Skin epidermis (tissue), 12 donors: ENCODE data around the gene TUT1.
A peak's percentile ranks its signal among the peaks of the same experiment; 100 is the strongest.
"Not testable (repeated sequence)": the region's sequence is repeated elsewhere in the genome, so short reads cannot be mapped to it uniquely, and the experiment has no call there.

Experiments
- H3K27ac ChIP-seq, 21 experiments: fragments of 200-600 bp; sonication (generic) in 11 of 21; one replicate each; pipeline ENCODE4 v1.5.0; 2020; ENCODE audit warnings: mild to moderate bottlenecking in 3 of 21, inconsistent platforms in 2 of 21, moderate library complexity in 2 of 21
- H3K4me3 ChIP-seq, 7 experiments: fragments of 200-600 bp; sonication (generic) in 2 of 7; one replicate each; pipeline ENCODE4 v1.5.0; 2020; ENCODE audit warnings: inconsistent platforms in 2 of 7, mild to moderate bottlenecking in 2 of 7, moderate library complexity in 1 of 7

The TUT1 gene

DNA sequence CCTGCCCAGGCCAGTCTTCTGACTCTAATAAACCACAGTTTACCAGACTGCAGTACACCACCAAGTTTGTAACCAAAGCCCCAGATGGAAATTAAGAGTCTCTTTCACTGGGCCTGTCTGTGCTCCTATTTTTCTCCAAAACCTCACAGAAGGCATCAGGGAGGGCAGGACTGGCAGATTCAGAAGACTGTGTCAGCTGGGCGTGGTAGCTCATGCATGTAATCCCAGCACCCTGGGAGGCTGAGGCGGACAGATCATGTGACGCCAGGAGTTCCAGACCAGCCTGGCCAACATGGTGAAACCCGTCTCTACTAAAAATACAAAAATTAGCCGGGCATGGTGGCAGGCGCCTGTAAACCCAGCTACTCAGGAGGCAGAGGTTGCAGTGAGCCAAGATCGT is 6.0 kb downstream of the TUT1 start:
- H3K27ac ChIP-seq = peak overlapping the region in 2 of 21 experiments; percentile 5 to 18
- not testable (repeated sequence) for H3K4me3 ChIP-seq

DNA sequence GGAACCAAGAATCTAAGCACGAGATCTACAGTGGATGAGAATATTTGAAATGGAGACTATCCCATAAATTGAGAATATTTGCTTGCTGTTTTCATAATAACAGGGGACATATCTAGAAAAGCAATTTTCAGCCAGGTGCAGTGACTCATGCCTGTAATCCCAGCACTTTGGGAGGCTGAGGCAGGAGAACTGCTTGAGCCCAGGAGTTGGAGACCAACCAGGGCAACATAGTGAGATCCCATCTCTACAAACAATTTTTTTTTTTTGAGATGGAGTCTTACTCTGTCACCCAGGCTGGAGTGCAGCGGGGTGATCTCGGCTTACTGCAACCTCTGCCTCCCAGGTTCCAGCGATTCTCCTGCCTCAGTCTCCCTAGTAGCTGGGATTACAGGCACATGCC is 9.6 kb downstream of the TUT1 start:
- H3K27ac ChIP-seq = peak overlapping the region in 1 of 21 experiments; percentile 15
- not testable (repeated sequence) for H3K4me3 ChIP-seq

DNA sequence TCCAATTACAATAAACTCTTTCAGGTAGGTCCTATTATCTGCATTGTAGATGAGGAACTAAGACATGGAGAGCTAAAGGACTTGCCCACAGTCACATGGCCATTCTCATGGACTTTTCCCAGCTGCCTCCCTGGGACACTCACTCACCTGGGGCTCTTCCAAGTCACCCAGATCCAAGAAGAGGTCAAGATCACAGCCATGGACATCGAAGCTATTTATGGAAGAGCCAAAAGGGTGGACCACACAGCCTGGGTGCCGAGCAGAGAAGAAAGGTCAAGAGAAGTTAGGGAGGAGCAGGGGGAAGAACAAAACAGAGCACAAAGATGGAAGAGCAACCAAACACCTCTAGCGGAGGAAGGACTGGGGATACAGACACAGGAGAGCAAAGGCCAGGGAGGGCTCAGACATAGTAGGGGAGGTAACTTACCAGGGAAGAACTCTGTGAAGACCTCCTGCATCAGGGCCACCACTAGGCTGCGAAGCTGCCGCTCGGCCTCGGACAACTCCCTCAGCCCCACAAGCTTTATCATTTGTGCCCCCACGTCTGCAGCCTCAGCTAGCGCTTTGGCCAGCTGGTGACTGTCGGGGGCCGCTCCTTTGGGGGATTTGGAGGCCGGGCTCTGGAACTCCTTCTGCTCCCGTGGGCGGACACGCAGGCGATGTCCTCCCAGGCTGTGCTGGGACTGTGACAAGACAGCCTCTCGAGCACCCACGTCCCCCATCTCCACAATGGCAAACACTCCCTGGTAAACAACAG is 10.2 kb downstream of the TUT1 start:
- H3K27ac ChIP-seq = peak overlapping the region in 1 of 21 experiments; percentile 15

DNA sequence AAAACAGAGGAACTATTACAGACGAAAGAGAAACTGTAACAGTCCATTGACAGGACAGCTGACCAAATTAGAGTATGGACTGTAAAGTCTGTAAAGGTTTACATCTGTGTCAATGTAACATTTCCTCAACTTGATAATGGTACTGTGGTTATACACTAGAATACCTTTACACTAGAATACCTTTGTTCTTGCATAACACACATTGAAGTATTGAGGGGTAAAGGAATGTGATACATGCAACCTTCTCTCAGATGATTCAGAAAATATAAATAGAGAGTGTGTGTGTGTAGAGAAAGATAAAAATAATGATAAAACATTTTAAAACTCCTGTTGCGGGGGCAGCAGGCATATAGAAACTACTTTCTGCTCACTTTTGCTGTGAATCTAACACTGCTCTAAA is 12.1 kb downstream of the TUT1 start:
- Histone ChIP-seq H3K4me3 (no peak overlapping the region), H3K27ac (no peak overlapping the region)

More for the DNA sequence above, 10.2 kb downstream of the TUT1 start:
- no peak overlapping the region for H3K4me3 ChIP-seq

DNA sequence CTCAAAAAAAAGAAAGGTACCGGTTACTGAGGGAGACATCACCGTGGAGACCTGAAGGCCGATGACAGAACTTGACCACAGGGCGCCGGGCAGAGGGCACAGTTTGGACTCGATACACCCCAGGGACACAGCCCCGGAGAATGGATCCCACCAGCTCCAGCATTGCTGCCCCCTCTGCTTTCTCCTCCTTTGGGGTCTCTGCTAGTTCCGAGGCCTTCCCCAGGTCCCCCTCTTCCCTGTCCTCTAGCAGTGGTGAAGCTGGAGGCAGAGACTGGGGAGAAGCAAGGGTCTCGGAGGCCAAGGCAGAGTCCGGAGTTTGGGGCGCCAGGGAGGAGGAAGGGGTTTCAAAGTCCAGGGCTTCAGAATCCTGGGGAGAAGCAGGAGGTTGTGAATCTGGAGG is 12.8 kb downstream of the TUT1 start:
- peak overlapping the region in 3 of 21 experiments; percentile 13 to 63 (median 43) for H3K27ac ChIP-seq
- no peak overlapping the region for H3K4me3 ChIP-seq

DNA sequence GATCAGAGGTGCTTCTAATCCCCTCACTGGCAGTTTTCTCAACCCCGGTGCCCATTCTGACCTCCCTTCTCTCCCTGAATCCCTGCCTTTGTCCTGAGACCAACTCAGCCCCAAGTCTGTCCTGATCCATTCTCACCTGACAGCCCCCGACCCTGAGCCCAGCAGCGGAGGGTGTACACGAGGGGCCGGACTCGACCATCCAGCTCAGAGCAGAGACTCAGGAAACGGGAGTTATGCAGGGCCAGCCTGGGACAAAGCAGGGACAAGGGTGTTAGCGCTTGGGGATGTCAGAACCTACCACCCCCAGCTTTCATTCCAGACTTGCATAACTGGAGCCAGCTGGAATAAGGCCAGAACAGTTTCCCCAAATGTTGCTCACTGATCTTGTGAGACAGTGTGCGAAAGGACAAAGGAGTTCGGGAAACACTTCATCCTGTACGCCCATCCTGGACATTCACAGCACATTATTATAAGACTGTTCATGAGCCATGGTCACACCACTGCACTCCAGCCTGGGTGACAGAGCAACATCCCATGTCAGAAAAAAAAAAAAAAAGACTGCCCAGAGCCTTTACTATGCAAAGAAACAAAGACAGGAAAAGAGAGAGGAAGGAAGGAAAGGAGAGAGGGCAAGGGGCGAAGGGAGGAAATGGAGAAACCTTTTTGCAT is 14.1 kb downstream of the TUT1 start:
- no peak overlapping the region for H3K4me3 ChIP-seq
- peak overlapping the region in 16 of 21 experiments; percentile 6 to 95 (median 66) for H3K27ac ChIP-seq

DNA sequence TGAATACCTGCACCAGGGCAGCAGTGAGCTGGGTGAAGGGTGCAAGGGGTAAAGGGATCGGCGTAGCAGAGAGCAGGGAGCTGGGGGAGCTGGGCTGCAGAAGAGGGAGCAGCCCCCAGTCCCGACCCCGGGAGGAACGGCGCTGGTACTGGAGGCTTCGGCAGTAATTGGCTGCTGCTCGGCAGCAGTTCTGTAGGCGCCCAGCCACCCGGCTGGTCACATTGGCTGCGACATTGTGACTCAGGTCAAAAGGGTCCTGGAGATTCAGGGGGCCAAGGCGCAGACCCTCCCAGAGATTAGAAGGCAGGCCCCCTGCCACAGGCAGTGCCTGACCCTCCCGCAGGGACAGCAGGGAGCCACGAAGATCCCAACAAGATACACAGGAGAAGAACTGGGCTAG is 15.5 kb downstream of the TUT1 start:
- Histone ChIP-seq H3K27ac (peak overlapping the region in 16 of 21 experiments; percentile 26 to 95 (median 89)), H3K4me3 (peak overlapping the region in 3 of 7 experiments; percentile 2 to 73 (median 60))

DNA sequence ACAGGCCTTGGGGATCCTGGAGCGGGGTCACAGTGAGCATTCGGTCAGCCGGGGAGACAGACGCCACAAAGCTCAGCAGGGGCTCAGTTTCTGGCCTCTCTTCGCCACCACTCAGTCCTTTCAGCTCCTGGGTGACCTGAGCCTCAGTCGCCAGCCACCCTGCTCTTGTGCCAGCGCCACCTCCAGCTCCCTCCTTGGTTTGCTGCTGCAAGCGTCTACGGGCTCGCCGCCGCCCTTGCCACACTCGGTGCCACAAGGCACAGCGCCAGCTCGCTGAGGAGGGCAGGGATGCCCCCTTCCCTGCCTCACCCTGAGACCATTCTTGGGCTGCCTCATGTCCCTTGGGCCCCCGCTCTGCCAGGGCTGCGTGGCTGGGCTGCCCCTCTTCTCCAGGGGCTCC is 16.2 kb downstream of the TUT1 start:
- H3K27ac ChIP-seq = peak overlapping the region in 19 of 21 experiments; percentile 70 to 95 (median 90)
- peak overlapping the region; percentile 60 to 84 (median 71) for H3K4me3 ChIP-seq

DNA sequence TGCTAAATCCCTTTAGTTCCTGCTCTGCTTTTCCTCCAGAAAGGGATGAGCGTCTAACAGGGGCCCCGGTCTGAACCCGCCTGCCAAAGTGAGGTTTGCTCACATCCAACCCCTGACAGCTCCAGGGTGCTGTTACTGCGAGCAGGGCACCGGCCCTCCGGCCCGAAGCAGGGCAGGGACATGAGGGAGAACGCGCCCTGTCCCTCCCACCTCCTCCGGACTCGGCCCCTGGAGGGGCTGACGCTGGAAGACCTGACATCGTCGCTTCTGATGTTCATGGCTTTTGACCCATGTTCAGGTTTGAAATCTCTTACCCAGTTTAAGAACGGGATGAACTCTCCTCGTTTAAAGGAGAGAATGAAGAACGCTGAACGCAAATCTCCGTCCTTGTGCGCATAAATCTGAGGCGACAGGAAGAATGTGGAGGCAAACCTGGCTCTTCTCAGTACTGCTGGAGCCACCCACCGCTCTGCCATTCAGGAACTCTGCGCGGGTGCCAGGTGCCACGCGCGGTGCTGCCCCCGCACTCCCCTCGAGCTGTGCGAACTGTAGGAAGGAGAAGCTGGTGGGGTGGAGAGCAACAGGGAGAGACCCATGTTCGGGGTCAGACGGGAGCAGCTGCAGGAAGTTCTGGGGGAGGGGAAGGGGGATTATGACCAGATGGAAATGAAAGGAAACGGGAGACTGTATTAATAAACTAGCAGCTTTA is 16.8 kb downstream of the TUT1 start:
- Histone ChIP-seq H3K27ac (peak overlapping the region; percentile 58 to 95 (median 90)), H3K4me3 (peak overlapping the region; percentile 60 to 84 (median 71))

DNA sequence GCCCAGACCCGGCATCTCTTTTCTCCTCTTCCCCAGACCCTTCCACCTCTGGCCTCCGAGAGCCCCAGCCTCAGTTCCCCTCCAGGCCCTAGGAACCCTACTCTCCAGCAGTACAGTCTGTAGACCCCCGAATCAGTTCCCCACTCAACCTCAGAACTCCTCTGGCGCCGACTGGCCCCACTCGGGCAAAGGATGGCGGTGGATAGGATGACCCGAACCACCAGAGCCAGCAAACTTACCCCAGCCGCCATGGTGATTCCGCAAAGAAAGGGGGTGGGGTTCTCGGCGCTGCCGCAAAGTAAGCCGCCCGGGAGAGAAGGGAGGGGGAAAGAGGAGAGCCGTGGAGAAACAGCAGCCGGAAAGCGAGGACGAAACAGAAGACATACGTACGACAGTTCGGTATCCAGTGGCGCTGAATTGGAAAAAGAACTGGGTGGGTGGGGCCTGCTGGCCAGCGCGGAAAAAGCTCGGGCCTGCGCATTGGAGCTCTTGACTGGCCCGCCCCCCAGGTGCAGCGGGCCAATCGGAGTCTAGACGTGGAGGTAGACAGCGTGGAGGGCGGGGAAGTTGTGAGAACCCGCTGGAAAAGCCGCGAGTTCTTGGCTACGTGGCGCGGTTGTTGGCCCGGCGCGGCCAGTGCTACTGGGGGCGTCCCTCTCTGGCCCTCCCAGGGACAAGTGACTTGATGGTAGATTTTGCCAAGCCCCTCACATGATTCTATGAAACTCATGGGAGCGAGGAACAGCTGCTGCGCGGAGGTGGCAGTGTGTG is 17.5 kb downstream of the TUT1 start, which contains the start of gene EEF1G:
EEF1G (minus strand) TSS at position 300 of the 771 bp plus-strand sequence; CDS start at position 251, 49 bp downstream.
- Histone ChIP-seq H3K27ac (peak within 1 kb of the TSS; percentile 78 to 95 (median 90)), H3K4me3 (peak within 1 kb of the TSS; percentile 60 to 84 (median 71))

DNA sequence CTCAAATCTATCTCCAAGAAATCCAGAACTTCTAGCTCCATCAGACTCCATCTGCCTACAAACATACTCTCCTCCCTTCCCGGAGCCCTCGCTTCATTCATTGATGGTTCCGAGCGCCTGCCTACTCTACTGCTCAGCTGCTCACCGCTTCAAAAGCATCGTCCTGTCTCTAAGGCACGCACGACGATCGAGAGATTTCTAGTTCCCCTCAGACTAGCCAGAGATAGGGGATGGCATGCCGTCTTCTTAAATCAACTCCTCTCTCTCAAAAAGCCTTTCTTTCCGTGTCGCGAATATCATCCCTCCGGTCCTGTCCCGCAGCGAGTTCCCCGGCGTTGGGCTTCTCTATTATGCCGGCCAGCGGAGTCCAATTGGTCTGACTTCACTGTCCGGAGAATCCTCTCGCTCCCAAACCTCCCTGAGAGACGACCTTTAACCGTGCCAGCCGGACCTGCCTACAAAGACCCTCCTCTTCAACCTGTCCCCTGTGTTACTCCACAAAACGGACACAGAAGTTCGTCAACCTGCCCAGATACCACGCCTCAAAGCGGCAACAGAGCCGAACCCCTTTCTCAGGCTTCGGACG is 18.2 kb downstream of the TUT1 start:
- peak overlapping the region; percentile 65 to 95 (median 89) for H3K27ac ChIP-seq
- H3K4me3 ChIP-seq = peak overlapping the region; percentile 60 to 84 (median 71)

DNA sequence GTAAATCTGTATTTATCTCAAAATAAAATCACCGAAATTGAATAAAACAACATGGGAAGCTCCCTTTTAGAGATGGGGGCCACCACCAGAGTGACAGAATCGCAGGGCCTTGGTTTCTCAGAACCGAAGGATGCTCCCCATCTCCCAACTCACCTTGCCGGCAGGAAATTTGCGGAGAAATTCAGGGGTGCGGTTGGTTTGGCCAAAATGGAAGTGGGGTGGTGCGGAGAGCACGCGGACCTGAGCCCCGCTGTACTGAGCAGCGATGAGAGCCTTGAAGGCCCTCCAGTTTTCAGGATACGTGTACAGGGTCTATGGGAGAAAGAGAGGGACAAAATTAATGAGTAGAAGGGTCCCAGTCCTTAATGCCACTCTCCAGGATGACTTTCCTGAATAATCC is 18.9 kb downstream of the TUT1 start:
- H3K4me3 ChIP-seq = peak overlapping the region; percentile 60 to 84 (median 71)
- H3K27ac ChIP-seq = peak overlapping the region in 17 of 21 experiments; percentile 46 to 95 (median 89)

DNA sequence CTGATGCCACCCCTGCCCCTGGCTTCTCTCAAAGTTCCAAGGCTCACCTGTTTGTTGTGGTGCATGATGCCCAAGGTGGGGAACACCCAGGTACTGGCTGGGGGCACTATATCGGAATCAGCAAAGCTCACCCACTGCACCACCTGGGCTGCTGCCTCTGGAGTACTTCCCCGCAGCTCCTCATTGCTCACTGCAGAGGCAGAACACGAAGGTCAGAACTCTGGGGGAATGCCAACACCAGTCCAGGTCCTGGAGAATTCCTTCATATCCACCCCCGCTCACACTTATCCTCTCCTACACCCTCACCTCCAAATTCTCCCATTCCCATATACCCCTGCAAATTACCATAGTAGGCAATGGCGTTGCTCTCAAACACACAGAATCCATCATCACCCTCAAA is 19.8 kb downstream of the TUT1 start:
- peak overlapping the region in 3 of 21 experiments; percentile 86 to 89 (median 88) for H3K27ac ChIP-seq
- not testable (repeated sequence) for H3K4me3 ChIP-seq

DNA sequence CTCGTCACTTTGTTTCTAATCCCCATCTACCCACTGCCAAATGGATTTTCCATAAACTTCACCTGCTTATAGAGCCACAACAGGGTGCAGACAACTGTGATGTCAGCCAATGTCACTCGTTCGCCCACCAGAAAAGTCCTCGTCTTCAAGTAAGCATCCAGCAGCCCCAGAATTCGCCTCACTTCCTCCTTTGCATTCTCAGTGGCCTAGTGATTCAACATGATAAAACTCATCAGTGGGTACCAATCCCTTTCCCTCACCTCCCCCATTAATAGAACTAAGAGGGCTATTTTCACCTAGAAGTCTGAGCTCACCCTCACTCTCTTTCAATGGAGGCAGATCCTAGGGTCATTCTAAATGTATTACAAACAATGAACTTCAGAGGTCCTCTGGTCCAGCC is 20.4 kb downstream of the TUT1 start:
- not testable (repeated sequence) for H3K4me3 ChIP-seq
- peak overlapping the region in 2 of 21 experiments; percentile 11 to 19 for H3K27ac ChIP-seq

DNA sequence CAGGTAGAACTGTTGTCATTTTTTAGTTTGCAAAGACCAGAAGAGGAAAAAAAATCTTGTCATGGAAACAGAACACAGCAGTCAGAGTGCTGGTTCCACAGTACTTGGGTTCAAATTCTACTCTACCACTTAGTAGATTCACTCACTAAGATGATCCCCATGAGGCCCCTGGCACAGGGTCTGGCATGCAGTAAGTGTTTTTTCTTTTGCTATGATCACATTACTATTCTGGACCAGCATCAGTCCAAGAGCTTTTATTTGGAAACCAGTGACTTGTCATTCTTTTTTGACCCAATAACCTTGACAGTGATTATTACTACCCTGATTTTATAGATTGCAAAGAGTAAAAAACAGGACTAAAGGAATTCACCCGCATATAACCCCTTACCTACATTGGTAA is 21.7 kb downstream of the TUT1 start:
- Histone ChIP-seq H3K4me3 (no peak overlapping the region), H3K27ac (no peak overlapping the region)

DNA sequence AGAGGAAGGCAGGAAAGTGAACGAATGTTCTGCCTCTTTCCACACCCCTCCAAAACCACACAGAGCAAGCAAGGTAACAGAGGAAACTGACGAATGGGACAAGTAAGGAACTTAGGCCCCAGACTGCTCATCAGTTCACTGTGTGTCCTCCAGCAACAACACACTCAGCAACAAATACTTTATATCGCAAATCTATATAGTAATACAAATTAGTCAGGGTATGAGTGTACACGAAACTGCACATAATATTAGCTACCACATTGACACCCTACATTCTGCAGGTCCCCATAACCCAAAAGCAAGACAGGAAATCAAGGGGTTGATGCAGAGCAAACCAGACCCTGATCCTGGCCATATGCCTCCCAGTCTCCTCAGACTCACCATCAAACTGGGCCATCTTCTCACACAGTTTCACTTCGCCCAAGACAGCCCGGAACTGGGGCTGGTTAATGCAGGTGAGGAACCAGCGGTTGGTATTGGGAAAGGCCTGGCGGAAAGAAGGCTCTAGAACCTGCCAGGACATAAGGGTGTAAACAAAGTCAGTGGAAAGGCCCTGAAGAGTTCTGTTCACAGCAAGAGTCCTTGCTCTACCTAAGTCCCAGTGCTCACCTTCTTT is 24.2 kb downstream of the TUT1 start:
- Histone ChIP-seq H3K4me3 (no peak overlapping the region), H3K27ac (peak overlapping the region in 3 of 21 experiments; percentile 16 to 25 (median 21))

DNA sequence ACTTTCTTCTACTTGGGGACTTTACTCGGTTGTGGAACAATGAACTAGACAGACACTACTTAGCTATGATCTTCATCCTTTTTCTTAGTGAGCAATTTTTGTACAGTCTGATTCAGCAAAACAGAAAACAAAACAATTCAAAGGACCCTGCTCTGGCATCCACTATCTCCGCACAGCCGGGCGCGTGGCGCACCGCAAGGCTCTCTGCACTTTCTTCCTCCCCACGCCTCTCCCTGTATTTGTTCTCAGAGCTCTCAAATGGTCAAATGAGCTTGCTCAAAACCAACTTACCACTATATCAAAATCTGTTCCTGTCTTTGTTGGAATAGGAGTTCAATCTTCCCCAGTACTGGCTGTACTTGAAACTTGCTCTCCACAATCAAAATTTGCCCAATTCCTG is 25.1 kb downstream of the TUT1 start:
- Histone ChIP-seq H3K4me3 (no peak overlapping the region), H3K27ac (peak overlapping the region in 1 of 21 experiments; percentile 15)

DNA sequence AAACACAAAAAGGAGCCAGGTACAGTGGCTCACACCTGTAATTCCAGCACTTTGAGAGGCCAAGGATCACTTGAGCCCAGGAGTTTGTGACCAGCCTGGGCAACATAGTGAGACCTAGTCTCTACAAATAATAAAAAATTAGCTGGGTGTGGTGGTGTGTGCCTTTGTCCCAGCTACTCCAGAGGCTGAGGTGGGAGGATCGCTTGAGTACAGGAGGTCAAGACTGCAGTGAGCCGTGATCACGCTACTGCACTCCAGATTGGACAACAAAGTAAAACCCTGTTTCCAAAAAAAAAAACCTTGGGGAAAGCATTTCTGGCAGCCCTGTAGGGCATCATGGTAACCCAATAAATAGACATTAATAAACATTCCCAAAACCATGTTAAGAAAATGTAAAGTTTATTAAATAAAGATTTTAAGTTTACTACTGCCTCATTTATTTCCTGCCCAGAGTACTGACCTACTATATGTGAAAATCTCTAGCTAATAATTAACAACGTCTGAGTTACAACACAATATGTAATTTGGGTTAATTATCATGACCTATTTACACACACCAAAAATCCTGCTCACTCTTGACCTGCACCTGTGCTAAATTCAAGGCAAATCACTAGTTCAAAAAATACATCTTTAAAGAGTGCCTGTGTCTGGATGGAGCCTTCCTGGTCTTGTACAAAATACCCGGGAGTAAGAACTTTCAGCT is 26.1 kb downstream of the TUT1 start:
- H3K4me3 ChIP-seq = no peak overlapping the region
- peak overlapping the region in 1 of 21 experiments; percentile 44 for H3K27ac ChIP-seq
